OCI-LY7 (cell line): ENCODE data around the gene DNAH17.

Source experiments
- EZH2phosphoT487 ChIP-seq: fragments of 200-600 bp; sonication (generic); IDR thresholded peaks from 2 replicates; pipeline ENCODE4 v1.6.1; 2018; ENCODE audit warnings: low read depth, borderline replicate concordance, mild to moderate bottlenecking, mixed run types, antibody characterized with exemption, low read length, moderate library complexity, mixed read lengths
- TF ChIP-seq, protein P1 (sequence below): fragments of 200-600 bp; sonication (generic); conservative IDR thresholded peaks from 2 replicates; pipeline ENCODE4 v1.5.1; 2014; ENCODE audit warnings: mild to moderate bottlenecking, antibody characterized with exemption, low read length, moderate library complexity, mixed read lengths

DNA sequence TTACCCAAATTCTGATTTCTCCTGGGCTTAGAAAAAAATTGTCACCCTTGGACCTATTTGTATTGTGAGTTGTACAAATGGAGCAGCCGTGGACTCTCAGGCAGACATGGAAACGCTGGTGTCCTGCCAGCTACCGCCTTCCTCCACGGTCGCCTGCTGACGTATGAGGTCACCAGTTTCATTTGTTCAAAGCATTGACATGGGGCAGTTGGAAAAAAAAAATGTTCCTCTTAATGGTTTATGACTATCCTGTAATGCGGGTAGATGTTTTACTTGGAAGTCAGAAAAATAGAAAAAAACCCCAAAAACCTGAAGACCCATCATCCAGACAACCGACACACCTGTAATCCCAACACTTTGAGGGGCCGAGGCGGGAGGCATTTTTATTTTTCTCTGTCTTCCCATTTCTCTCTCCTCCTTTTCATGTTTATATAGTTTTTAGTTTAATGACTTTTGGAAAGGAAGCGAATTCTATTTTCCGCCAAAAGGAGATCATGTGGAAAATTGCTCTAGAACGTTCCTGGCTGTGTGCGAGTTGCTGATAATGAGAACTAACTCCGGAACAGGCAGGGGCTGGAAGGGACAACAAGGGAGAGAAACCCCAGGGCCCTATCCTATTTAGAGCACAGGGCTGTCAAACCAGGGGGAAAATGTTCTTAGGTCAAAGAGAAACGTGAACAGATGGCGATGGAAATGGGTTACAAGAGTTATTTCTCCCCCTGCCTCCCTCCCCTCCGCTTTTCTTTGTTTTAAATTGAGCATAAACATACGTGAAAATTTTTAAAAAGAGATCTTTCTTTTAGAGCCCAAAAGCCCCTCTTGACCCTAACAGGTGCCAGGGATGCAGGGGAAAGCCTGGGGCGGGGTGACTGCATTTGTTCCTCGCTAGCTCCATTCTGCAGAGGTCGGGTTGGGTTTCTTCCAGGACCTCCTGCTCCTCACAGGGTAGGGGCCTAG is 13.7 kb downstream of the DNAH17 start:
- TF ChIP-seq, protein P1, sequence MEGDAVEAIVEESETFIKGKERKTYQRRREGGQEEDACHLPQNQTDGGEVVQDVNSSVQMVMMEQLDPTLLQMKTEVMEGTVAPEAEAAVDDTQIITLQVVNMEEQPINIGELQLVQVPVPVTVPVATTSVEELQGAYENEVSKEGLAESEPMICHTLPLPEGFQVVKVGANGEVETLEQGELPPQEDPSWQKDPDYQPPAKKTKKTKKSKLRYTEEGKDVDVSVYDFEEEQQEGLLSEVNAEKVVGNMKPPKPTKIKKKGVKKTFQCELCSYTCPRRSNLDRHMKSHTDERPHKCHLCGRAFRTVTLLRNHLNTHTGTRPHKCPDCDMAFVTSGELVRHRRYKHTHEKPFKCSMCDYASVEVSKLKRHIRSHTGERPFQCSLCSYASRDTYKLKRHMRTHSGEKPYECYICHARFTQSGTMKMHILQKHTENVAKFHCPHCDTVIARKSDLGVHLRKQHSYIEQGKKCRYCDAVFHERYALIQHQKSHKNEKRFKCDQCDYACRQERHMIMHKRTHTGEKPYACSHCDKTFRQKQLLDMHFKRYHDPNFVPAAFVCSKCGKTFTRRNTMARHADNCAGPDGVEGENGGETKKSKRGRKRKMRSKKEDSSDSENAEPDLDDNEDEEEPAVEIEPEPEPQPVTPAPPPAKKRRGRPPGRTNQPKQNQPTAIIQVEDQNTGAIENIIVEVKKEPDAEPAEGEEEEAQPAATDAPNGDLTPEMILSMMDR = no peak
- TF ChIP-seq EZH2phosphoT487 = no peak
